Suprapubic skin (tissue), 4 donors: ENCODE measurements around the gene COL18A1. TPM values are rescaled to one million over a fixed set of nuclear protein-coding genes. Genes with fewer than 3 reads are reported as not detected.
"Not testable (repeated sequence)": the region's sequence is repeated elsewhere in the genome, so short reads cannot be mapped to it uniquely, and the experiment has no call there.

Source experiments
- DNase-seq, 2 donors: peaks; one replicate each; pipeline ENCODE4 v3.0.0-alpha.2; 2019; ENCODE audit warnings: low spot score in 2 of 2
- H3K27ac ChIP-seq: fragments of 200-600 bp; sonication (generic); one replicate; pipeline ENCODE4 v1.5.1; 2019
- H3K27me3 ChIP-seq: fragments of 200-600 bp; sonication (generic); one replicate; pipeline ENCODE4 v1.5.1; 2019
- H3K36me3 ChIP-seq: fragments of 200-600 bp; sonication (generic); one replicate; pipeline ENCODE4 v1.5.1; 2019
- H3K4me1 ChIP-seq: fragments of 200-600 bp; sonication (generic); one replicate; pipeline ENCODE4 v1.5.1; 2019
- H3K4me3 ChIP-seq: fragments of 200-600 bp; sonication (generic); one replicate; pipeline ENCODE4 v1.5.1; 2019; ENCODE audit warnings: mild to moderate bottlenecking
- H3K9me3 ChIP-seq: fragments of 200-600 bp; sonication (generic); one replicate; pipeline ENCODE4 v1.5.1; 2019
- CTCF ChIP-seq, 2 donors: fragments of 200-600 bp in 1 of 2; fragments of 450-650 bp in 1 of 2; sonication (generic) in 1 of 2; IDR thresholded peaks; one replicate each; pipeline ENCODE4 v1.5.1; 2016 to 2019; ENCODE audit warnings: antibody characterized with exemption in 2 of 2, mild to moderate bottlenecking in 1 of 2, moderate library complexity in 1 of 2
- EP300 ChIP-seq: sonication (generic); formaldehyde crosslinking; IDR thresholded peaks from one replicate; pipeline ENCODE4 v1.6.1; 2017; ENCODE audit warnings: antibody characterized with exemption
- POLR2A ChIP-seq, 2 donors: fragments of 450-650 bp; IDR thresholded peaks; one replicate each; pipeline ENCODE4 v1.6.1; 2017; ENCODE audit warnings: antibody characterized with exemption in 2 of 2, mild to moderate bottlenecking in 2 of 2, moderate library complexity in 2 of 2
- POLR2AphosphoS5 ChIP-seq, 3 donors: sonication (generic); formaldehyde crosslinking; IDR thresholded peaks; one replicate each; pipeline ENCODE4 v1.6.1; 2017; ENCODE audit warnings: antibody characterized with exemption in 3 of 3
- WGBS: methylation state at CpG from one replicate; pipeline ENCODE4 v1.1.5; 2018; 5-methylcytosine and 5-hydroxymethylcytosine counted together
- total RNA-seq, 4 donors: library from RNA; depleted of rRNA; stranded (reverse); fragments of >200 nt; gene quantifications; one replicate each; pipeline ENCODE4 v1.1.0, GENCODE V29; 2016

COL18A1 gene
- total RNA-seq, 4 donors from 2014 or later = 71.9 to 157 (median 101) TPM

- no peak for DNase-seq
- Histone ChIP-seq H3K27ac (no peak overlapping the region), H3K36me3 (no peaks in the 10 kb centered on the region), H3K4me1 (peaks cover 30% of the 10 kb centered on the region), H3K4me3 (no peak overlapping the region), H3K27me3 (no peaks in the 10 kb centered on the region), H3K9me3 (no peaks in the 10 kb centered on the region)
- WGBS = 79% methylated on average over 3 of the region's 14 CpGs
- TF ChIP-seq CTCF (IDR thresholded peaks at IDR 0.05) = no peak
- TF ChIP-seq EP300 = no peak
- no peak for TF ChIP-seq POLR2A (IDR thresholded peaks at IDR 0.05)
- no peak for TF ChIP-seq POLR2AphosphoS5 (IDR thresholded peaks at IDR 0.05)
Measured at GRCh38 chr21:45362748-45363145, 42.2 kb upstream of the COL18A1 start.

GRCh38 chr21:45363272-45363671 lies 41.7 kb upstream of the COL18A1 start:
- H3K4me1 ChIP-seq = peaks cover 27% of the 10 kb centered on the region
- not testable (repeated sequence) for DNase-seq
- 94% methylated on average over 19 of the region's 19 CpGs for WGBS

DNA sequence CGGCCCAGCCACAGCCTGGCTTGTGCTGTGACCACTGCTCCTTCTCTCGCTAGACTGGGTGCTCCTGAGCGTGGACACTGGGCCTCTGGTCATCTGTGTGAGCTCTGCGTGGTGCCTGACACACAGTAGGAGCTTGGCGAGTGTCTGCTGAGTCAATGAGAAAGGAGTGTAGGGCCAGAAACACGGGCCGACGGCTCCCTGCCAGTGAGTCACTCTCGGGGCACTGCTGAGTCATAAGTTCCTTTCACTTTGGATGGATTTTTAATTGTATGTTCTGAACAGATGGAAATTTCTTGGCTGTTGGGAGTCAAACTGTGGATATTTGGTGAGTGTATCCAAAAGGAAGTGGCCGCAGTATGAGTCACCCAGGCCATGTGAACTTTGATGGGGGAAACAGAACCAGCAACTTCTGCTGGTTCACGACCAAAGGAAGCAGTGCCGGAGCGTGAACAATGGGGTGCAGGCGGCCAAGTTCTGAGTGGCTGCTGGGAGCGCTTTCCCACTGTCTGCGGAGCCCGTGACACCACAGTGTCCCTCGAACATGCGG lies 41.0 kb upstream of the COL18A1 start:
- Histone ChIP-seq H3K27me3 (no peaks in the 10 kb centered on the region), H3K4me1 (peaks cover 27% of the 10 kb centered on the region), H3K27ac (peak overlapping the region; percentile 89), H3K4me3 (no peak overlapping the region), H3K36me3 (no peaks in the 10 kb centered on the region), H3K9me3 (no peaks in the 10 kb centered on the region)
- TF ChIP-seq POLR2A (IDR thresholded peaks at IDR 0.05) (no peak), POLR2AphosphoS5 (IDR thresholded peaks at IDR 0.05) (peak in 2 of 3 donors; percentile 71 to 82)
- DNase-seq = peak; percentile 91 to 93
- WGBS = 10% methylated on average over 12 of the region's 19 CpGs

More at GRCh38 chr21:45363272-45363671, 41.7 kb upstream of the COL18A1 start:
- H3K27me3 ChIP-seq, H3K36me3 ChIP-seq, H3K9me3 ChIP-seq, H3K4me3 ChIP-seq: not testable (repeated sequence)
- H3K27ac ChIP-seq = peak overlapping the region; percentile 89

DNA sequence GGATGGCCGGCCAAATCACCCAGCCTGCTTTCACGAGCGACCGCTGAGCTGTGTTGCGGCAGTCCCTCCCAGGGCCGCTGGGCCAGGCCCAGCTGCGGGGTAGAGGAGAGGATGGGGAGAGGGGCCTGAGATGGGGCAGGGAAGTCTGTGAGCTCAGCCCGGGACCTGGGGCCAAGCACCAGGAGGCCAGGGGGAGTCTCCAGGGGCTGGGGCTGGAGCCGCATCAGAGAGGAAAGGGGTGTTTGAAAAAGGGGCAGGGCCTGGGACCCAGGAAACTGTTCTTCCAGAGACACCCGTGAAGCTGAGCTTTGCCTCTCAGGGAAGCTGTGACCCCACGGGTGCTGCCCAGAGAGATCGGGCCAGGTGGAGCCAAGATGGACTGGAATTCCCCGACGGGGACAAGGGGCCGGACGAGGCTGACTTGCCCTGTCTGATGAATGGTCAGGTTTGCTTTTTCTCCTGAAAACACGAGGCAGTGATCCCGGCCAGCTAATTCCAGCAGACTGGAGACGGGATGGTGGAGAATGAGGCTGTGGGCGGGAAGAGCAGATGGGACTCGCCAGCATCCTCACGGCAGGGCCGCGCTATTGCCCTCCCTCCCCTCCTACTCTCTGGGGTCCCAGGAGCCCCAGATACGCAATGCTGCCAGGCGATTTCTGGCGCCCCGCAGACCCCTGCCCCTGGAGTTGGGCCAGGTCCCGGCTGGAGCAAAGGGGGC lies 40.3 kb upstream of the COL18A1 start:
- Histone ChIP-seq H3K27ac (peak overlapping the region; percentile 89), H3K27me3 (no peaks in the 10 kb centered on the region), H3K36me3 (no peaks in the 10 kb centered on the region), H3K9me3 (no peaks in the 10 kb centered on the region), H3K4me1 (peaks cover 27% of the 10 kb centered on the region), H3K4me3 (no peak overlapping the region)
- no peak for DNase-seq
- no peak for TF ChIP-seq POLR2A (IDR thresholded peaks at IDR 0.05)
- no peak for TF ChIP-seq POLR2AphosphoS5 (IDR thresholded peaks at IDR 0.05)
- TF ChIP-seq EP300 = no peak
- no peak for TF ChIP-seq CTCF (IDR thresholded peaks at IDR 0.05)
- 40% methylated on average over 8 of the region's 29 CpGs for WGBS

- no peaks in the 10 kb centered on the region for H3K27me3 ChIP-seq
- 80% methylated on average over 3 of the region's 25 CpGs for WGBS
- peaks cover 27% of the 10 kb centered on the region for H3K4me1 ChIP-seq
- peak overlapping the region; percentile 89 for H3K27ac ChIP-seq
- DNase-seq = no peak
- TF ChIP-seq EP300 (no peak), POLR2AphosphoS5 (IDR thresholded peaks at IDR 0.05) (no peak), CTCF (IDR thresholded peaks at IDR 0.05) (no peak), POLR2A (IDR thresholded peaks at IDR 0.05) (no peak)
- no peak overlapping the region for H3K4me3 ChIP-seq
- no peaks in the 10 kb centered on the region for H3K9me3 ChIP-seq
- no peaks in the 10 kb centered on the region for H3K36me3 ChIP-seq
Measured at GRCh38 chr21:45365186-45365607, 39.8 kb upstream of the COL18A1 start.

DNA sequence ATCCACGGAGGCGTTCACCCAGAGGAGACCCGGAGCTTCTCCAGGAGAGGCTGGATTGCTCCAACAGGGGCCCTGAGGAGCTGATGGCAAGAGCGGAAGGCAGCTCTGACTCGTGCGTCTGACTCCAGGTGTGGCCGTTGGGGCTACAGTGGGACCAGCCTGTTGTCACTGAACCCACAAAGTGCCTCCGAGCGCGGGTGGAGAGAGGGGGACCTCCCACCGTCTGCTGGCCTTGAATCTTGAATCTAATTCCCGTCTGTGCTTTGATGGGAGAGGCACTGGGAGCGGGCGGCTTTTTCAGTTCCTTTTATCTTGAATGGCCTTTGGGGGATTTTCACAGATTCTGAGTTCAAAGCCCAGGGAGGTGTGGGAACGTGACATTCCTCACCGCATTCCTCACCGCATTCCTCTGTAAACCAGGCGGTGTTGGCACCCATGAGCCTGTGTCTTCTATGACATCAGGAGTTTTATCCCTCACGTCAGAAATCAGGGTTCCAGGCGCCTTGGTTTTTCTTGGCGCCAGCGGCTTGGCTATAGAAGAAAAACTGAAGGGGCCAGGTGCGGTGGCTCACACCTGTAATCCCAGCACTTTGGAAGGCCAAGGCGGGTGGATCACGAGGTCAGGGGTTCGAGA lies 39.2 kb upstream of the COL18A1 start:
- peak overlapping the region; percentile 89 for H3K27ac ChIP-seq
- H3K4me3 ChIP-seq = no peak overlapping the region
- 90% methylated on average over 22 of the region's 26 CpGs for WGBS
- DNase-seq = no peak
- H3K27me3 ChIP-seq = no peaks in the 10 kb centered on the region
- no peaks in the 10 kb centered on the region for H3K36me3 ChIP-seq
- no peak for TF ChIP-seq CTCF (IDR thresholded peaks at IDR 0.05)
- no peak for TF ChIP-seq POLR2AphosphoS5 (IDR thresholded peaks at IDR 0.05)
- no peak for TF ChIP-seq EP300
- no peak for TF ChIP-seq POLR2A (IDR thresholded peaks at IDR 0.05)
- no peaks in the 10 kb centered on the region for H3K9me3 ChIP-seq
- H3K4me1 ChIP-seq = peaks cover 27% of the 10 kb centered on the region
